ENCODE results near the gene TRAM2.

Gene TRAM2

DNA sequence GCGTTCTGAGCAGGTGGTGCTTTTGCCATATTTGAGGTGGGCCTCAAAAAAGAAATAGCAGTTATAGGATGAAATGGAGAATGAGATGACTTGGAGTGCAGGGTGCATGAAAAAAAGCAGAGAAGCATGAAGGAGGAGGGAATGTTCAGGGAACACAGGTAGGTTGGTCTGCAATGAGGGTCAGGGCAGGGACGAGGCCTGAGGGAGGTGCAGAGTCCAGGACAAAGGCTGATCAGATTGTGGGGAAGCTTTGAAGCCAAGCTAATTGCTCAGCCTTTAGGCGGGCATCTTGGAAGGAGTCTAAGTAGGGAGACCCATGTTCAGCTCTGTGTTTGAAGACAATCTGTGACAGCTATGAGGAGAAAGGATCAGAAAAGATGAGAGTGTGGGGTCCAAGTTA is 12.0 kb downstream of the TRAM2 start:
- DNase-seq = no peak

DNA sequence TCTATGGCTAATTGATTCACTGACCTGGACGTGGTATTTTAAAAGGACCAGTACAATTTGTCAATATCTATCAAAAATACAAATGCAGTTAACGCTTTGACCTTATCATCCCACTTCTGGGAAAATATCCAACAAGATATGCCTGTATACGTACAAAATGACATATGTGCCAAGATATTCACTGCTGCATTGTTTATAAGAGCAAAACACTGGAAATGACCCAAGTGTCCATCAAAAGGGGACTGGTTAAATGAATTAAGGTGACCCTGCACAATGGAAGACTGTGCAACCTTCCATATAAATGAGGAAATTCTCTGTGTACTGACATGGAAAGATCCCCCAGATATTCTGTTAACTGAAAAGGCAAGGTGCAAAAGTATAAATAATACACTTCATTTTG is 13.9 kb downstream of the TRAM2 start:
- no peak for DNase-seq

DNA sequence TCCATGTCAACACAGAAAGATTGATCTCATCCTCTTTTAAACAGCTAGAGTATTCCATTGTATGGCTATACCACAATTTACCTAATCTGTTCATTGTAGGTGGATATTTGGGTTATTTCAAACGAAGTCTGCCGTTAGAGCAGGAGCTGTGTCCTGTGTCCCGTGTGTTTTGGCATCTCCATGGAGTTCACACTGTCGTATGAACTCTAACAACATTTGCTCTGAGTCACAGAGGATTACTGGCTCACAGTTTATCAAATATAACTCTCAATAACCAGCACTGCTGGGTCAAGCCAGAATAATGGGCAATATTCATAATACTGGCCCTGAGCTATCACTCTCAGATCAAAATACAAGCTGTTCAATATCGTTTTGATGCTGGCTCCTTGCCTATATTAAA is 16.4 kb downstream of the TRAM2 start:
- no peak for DNase-seq

DNA sequence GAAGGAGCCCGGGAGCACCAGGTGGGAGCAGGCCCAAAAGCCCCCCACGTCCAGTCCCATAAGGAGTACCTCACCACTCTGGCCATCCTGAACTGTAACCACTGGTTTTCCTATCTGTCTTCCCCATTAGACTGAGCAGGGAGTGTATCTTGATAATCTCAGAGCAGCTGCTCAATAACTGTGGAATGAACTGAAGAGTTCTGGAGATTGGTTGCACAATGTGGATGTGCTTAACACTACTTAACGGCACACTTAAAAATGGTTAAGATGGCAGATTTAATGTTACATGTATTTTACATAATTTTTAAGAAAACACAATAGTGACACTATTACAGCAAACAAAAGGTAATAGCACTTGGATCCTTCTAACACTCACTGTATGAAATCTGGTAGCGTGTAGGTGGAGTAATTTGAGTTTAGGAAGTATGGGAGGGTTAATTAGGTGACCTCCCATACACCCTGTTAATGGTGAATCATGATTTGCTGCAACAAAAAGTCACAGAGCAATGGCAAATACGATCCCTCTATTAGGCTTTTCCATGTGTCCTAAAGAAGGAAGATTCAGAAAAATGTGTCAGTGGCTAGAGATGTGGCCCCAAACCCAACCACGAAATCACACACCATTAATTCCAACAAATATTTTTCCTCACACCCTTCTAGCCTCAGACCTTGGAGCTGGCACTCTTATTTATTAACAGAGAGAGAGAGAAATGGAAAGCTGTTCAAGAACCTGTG is 18.4 kb downstream of the TRAM2 start:
- DNase-seq = no peak

DNA sequence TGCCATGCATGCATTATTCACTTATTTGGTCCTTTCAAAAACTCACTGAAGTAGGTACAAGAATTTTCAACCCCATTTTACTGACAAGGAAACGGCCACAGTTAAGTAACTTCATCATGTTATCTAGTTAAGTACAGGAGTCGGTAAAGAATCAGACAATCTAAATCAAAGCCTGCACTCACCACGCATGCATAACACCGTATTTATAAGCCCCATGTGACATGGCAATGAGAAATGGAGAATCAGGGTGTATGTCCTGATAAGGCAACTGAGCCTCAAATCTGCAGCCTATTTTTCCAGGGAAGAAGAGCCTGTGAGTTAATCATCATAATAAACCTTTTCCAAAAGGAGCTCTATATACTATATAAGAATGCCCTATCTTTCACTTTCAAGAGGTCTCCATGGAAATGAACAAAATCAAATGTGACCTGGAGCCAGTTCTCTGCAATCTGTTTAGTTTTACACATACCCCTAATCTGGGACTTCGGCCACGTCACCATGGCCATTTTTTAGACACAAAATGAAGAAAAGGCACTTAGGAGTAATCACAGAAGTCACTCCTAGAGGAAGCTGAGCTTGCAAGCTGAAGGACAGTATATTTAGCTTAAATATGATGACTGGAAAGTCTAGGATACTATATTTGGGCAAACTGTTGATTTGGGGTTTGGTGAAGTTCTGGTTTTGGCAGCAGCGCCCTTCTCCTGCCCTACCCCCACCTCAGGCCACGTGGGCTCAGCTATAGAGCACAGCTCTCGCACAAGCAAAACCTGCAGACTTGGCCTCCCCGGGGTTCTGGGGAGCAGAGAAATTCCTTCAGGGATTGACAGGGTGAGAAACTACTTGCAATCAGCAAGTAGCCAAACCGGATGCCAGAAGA is 19.2 kb downstream of the TRAM2 start:
- DNase-seq = no peak

DNA sequence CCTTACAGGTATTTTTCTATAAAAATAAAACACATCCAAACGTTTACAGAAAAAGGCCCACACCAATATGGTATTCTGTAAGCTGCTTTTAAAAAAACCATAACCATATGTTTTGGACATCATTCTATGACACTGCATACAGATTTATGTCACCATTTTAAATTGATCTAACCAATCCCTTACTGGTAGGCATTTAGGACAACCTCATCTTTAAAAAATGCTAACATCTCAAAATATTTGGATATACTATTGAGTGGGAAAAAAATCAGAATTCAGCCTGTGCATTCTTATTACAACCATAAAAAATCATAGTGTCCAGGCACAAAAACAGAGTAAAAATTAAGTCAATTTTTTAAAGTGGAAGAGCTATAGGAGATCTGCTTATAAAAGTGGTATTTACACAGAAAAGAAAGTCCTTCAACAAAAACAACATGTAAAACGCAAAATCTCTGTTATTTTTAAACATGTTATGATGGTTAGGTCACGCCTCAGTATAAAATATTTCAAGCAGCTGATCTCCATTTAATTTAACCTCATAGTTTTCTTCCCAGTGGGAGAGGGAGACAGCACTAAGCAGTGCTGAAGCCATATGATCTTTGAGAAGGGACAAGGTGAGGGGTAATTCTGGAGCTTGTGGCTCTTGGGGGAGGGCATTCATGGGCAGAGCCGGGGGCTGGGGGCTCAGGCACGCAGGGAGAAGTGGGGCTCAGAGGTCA is 21.2 kb downstream of the TRAM2 start:
- DNase-seq = no peak

DNA sequence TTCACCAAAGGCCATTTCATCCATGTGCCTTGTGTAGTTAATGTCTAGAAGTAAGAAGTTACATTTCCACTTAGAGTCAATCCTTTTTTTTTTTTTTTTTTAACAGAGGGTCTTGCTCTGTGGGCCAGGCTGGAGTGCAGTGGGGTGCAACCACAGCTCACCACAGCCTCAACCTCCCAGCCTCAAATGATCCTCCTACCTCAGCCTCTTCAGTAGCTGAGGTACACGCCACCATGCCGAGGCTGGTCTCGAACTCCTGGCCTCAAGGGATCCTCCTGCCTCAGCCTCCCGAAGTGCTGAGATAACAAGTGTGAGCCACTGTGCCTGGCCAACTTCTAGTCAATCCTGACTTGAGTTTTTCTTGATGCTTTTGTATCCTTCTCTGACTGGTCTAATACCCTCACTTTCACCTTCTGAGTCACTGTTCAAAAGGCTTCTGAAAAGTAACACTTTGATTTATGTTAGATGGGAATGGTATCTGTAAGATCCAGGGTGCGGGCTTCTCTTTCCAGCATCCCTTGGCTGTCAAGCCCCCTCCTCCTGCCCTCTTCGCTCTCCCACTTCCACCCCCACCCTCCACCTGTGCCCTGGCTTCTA is 22.1 kb downstream of the TRAM2 start:
- no peak for DNase-seq

DNA sequence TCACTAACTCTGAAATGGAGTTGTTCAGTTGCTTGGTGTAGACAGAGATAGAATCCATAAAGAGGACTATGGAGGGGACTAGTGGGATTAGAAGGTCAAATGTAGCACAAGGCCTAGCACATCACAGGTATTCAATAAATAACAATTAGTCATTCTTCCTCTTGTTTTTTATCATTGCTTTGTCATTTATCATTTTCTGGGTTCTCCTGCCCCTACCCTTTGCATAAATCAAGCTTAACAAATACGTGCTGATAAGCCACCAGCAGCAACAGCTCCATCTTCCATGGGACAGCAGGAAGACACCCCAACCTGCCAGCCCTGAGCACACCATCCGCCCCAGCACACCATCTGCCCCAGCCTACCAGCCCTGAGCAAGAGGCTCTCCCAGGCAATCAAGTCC is 23.1 kb downstream of the TRAM2 start:
- DNase-seq = no peak

DNA sequence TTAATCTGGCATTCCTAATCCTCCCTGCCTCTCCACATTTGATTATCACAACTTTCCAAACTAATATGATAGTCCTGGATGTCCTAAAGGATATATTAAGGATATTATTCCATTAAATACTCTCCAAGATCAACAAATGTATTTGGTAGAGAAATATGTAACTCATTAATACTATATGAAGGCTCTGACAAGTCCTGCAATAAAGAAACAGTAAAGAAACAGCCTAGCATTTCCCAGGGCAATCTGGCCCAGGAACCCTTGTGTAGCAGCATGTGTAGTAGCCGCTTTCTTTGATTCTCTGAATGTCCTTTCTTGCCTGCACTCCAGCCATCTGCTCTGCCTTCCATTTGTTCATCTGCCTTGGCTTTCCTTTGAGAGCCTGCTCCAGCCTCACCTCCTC is 23.7 kb downstream of the TRAM2 start:
- DNase-seq = no peak

DNA sequence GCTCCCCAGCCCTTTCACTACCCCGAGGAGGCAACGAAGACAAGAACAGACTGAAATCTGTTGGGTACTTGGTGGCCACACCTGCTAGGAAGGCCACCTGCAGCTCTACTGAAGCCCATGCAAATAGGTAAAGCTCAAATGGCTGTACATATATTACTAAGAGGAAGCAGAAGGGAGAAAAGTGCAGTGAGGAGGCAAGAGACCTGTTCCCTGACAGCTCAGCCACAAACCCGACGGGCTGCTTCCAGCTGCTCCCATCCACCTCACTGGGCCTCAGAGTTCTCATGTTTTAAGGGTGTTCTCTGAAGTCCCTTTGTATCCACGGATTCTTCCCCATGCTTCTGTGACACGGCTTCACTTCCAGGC is 24.6 kb downstream of the TRAM2 start:
- DNase-seq = no peak

DNA sequence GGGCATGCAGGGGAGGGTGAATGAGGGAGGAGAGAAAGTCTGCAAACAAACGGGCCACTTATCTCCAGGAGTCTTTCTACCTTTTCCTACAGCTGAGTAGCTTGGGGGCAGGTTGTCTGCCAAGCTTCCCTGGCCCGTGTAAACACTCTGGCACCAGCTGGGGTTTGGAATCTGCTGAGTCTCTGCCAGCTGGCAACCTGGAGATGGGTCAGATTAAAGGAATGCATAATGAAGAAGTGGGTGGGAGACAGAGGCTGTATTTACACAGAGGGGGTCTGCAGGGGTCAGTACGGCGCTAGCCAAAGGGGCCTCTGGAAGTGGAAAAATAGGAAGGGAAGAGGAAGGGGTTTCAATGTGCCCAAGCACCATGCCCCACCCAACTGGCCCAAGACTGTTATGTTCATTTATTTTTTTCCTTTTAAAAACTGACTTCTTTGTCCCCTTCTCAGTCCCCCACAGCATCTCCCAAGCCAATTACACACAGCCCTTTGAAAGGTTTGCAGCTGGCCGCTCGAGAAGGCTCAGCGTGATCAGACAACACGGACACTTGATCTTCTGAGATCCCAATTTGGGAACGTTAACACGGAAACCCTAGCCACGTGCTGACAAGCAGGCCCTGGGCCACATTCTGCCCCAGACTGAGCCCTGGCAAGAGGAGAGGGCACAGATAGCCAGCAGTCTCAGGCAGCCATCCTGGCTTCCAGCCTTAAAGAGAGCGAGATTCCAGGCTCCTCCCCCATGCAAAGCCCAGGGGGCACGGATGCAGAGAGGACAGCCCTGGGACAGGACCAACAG is 25.2 kb downstream of the TRAM2 start:
- no peak for DNase-seq

DNA sequence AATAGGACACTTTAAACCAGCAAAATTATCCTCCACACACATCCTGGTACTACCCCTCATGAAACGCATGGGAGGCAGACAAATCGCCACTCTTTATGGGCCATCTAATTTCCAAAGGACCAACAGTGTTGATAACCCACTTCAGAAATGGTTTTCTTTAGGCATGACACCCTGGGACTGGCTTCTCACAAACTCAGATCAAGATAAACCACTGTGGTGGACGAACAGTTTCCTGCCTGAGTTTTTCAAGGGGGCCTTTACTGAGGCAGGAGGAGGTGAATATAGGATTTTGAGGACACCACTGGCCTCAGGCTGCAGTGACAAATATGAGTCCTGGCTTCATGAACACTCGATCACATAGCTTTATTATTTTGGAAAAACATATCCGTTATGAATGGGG is 26.0 kb downstream of the TRAM2 start:
- DNase-seq = no peak

DNA sequence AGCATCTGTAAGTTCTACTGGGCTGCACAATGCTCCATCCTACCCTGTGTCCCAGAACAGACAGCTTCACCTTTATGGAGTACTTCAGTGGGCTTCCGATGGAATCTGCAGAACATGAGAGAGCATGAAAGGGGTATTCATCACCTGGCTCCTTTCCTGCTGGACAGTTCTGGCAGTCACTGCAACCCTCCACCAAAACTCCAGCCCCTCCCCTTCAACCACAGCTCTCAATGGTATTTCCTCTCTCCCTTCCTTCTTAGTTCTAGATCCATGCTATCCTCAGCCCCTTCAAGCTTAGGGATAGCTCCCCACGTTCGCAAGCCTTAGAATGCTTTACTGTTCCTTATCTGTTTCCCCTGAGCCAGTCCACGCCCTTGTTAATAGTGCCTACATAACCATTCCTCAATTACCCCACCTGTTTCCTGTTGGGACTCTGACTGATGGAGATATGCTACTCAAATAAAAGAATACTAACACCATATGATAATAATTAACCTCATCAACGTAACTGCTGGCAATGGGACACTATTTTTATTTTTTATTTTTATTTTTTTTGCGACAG is 26.8 kb downstream of the TRAM2 start:
- DNase-seq = no peak

DNA sequence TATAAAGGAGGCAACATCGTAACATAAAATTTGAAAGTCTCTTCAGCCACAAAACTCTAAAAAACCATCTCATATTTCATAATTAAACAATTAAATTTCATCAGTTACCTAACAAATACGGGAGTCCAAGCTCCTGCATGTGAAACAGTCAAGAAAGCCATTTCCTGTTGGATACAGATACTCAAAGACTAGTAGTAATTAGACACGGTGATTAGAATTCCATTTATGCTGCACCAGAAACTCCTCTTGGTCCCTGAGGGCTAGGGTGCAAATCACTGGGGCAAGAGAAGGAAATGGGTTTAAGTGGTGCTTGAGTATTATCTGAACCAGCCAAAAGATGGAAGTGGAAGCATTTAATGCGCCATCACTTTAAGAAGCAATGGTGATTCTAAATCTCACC is 27.4 kb downstream of the TRAM2 start:
- DNase-seq = no peak

DNA sequence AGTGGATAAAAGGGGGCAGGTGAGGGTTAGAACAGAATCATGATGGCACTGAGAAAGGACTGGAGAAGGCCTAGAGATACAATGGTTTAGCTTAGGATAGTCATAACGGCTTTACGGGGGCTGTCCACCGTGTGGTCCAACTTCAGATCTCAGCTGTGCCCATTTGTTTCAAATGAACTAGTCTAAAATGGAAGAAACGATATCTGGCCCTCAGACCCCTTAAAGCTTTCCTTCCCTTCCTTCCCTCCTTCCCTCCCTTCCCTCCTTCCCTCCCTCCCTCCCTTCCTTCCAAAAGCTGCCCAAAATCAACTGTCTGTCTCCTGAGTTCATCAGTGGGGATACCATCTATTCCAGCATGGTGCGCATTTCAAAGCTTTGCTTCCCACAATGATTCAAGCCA is 27.9 kb downstream of the TRAM2 start:
- DNase-seq = no peak

DNA sequence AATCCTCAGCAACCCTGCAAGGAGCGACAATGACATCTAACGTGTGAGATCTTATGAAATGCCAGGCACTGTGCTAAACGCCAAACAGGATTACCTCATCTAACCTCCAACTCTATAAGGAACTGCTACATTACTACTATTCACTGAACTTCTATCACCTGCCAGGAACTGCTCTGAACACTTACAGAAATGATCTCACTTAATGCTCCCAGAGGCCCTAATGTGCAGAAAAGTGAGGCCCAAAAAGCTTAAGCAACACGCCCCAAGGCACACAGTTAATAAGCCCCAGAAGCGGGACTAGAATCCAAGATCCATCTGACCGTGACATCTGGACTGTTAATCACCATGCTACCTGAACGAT is 28.5 kb downstream of the TRAM2 start:
- DNase-seq = no peak

DNA sequence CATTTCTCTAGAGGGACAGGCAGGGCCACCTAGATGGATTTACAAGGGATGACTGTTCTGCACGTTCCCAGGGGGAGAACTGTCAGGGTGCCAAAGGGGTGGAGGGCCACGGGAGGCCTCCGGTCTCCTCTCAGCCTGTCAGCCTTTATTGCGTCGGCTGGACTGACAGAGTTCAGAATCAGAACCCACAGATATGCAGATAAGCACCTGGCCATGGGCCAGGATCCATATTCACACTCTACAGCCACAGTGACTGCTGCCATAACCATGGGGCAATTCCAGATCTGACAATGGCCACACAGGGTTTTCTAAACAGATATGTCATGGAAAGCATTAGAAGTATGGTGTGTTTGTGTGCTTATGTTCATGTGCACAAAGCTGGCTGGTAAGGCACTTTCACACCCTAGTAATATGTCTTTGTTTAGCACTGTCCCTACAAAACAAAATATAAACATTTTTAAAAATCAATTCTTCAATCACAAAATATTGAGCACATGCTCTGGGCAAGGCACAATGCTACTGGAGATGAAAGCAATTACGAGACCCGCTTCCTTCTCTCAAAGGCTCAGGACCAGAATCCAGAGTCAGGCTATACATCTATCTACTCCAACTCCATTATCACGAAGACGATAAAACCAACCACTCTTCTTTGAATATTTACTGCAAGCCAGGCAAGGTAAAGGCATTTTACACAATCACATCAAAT is 29.1 kb downstream of the TRAM2 start:
- DNase-seq = no peak

DNA sequence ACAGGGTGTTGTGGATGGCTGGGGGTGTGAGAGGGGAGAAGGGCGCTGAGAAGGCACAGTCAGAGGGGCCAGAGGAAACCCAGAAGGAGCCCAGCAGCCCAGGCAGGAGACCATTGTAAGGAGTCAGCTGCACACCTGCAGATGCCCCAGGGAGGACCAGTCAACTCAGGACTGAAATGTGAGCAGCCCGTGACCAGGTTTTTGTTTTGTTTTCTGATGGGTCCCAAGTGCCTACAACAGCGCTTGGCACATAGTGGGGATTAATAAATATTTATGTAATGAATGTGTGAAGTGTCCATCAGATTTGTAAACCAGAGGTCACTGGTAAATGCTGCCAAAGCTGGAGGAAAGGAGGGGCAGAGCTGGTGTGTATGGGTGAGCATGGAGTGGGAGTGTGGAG is 30.2 kb downstream of the TRAM2 start:
- no peak for DNase-seq

DNA sequence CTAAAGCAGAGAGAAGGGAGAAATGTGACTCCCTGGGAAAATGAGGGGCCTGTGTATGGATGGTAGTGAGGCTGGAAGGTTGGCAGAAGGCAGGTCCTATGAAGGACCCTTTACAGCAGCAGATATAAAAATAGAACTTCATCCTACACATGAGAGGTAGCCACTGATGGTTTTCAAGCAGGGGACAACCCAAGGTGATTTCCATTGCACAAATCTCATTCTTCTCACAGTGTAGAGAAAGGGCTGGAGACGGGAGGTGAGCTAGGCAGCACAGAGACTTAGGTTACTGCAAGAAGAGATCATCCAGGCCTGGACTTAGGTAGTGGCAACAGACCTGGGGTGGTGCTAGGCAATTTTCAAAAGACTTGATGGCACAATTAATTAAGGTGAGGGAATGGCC is 30.7 kb downstream of the TRAM2 start:
- no peak for DNase-seq

DNA sequence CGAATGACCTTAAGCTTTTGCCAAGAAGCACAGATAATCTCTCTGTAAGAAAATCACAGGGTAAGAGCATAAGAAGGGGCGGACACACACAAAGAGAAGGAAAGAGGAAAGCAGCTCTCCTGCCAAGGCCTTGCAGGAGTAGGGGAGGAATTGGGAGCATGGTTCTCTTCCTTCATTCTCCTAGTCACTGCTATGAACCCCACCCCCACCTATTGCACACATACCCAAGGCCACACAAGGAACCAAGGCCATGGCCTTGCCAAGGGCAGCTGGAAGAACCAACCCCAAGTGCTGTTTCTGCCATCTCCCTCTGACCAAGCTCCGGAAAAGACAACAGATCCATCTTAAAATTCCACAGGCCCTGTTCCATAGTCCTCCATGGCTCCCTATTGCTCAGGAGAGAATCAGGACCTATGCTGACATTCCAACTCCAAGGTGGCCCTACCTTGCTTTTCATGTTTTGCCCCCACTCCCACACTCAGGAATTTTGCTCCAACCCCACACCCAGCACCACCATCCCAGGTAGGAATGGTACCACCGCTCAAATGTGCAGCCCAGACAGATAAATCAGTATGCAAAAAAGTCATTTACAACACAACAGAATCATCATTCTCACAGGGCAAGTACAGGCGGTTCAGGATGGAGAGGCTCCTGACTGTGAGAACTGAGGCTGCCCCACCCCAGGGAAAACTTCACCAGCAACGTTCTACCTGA is 31.3 kb downstream of the TRAM2 start:
- no peak for DNase-seq
